K562 (cell line): Measurements from ENCODE around the gene NUDCD3. TPM values are rescaled to one million over a fixed set of nuclear protein-coding genes. Genes with fewer than 3 reads are reported as not detected.

Experiments
- ATAC-seq: fragments of 200-7000 bp; cut with Tn5 transposase; 3 replicates; pipeline ENCODE4 v1.9.1; 2020; ENCODE audit warnings: moderate library complexity
- BruUV-seq: library from RNA; stranded (reverse); fragments of 400-500 nt; replicated peaks from 2 replicates; lab custom pipeline; 2021; lab: Mats Ljungman, UMichigan
- CTCF ChIA-PET: fragments of 300-600 bp; formaldehyde crosslinking; extraction: SDS; loops from one replicate; lab custom pipeline; 2021; ENCODE audit warnings: low intra/inter-chr PET ratio; lab: Yijun Ruan, JAX
- POLR2A ChIA-PET: fragments of 300-600, 350-650 bp; sonication (Branson Sonifier 250); formaldehyde crosslinking; extraction: SDS; loops from one replicate; lab custom pipeline; 2021; ENCODE audit warnings: antibody characterized with exemption, inconsistent platforms; lab: Yijun Ruan, JAX
- DNase-seq, 4 experiments: peaks; one replicate each; pipeline versions ENCODE4 v3.0.0 to v3.0.0-alpha.2; 2011 to 2018; ENCODE audit warnings: low spot score in 3 of 4, mixed read lengths in 3 of 4; ENCODE audit errors: extremely low read depth in 1 of 4
- FAIRE-seq: peaks from 2 replicates; lab custom pipeline; 2011; peaks lifted over from hg19 to GRCh38; lab: Jason Lieb, UNC
- H2AFZ ChIP-seq: 2 replicates; pipeline ENCODE4 v1.6.0; 2011; ENCODE audit warnings: low read depth, low read length, control low read depth, inconsistent platforms
- H3K27ac ChIP-seq: fragments of 200-600 bp; 3 replicates; pipeline ENCODE4 v1.8.0; 2011; ENCODE audit warnings: low read depth, mild to moderate bottlenecking, control low read depth, inconsistent platforms, low read length, moderate library complexity, mixed read lengths; ENCODE audit errors: extremely low read depth
- H3K27me3 ChIP-seq, 2 experiments: fragments of 300-600 bp in 1 of 2; 2 replicates in 1 of 2; 3 replicates in 1 of 2; pipeline versions ENCODE4 v1.6.0 to v1.8.0; 2011; ENCODE audit warnings: inconsistent platforms in 2 of 2, low read length in 2 of 2, mild to moderate bottlenecking in 1 of 2, mixed read lengths in 1 of 2, moderate library complexity in 1 of 2; ENCODE audit not compliant: control insufficient read depth in 2 of 2, insufficient read depth in 2 of 2
- H3K36me3 ChIP-seq: fragments of 300-600 bp; 3 replicates; pipeline ENCODE4 v1.8.0; 2011; ENCODE audit warnings: mild to moderate bottlenecking, low read length, inconsistent platforms; ENCODE audit not compliant: control insufficient read depth, insufficient read depth
- H3K4me1 ChIP-seq, 2 experiments: fragments of 200-600 bp in 1 of 2; replicated peaks in 1 of 2; 2 replicates in 1 of 2; 3 replicates in 1 of 2; pipeline versions ENCODE4 v1.5.1 to v1.8.0; 2011; ENCODE audit warnings: inconsistent platforms in 2 of 2, low read length in 2 of 2, mild to moderate bottlenecking in 1 of 2, mixed read lengths in 1 of 2, moderate library complexity in 1 of 2; ENCODE audit not compliant: control insufficient read depth in 2 of 2, insufficient read depth in 2 of 2
- H3K4me2 ChIP-seq: 2 replicates; pipeline ENCODE4 v1.6.1; 2011; ENCODE audit warnings: low read length, control low read depth, inconsistent platforms, mixed read lengths; ENCODE audit not compliant: insufficient read depth
- H3K4me3 ChIP-seq: fragments of 200-600 bp; sonication (generic), shearing (Covaris generic); 2 replicates; pipeline ENCODE4 v1.5.1; 2016; ENCODE audit warnings: control low read depth, inconsistent platforms
- H3K79me2 ChIP-seq: fragments of 200-600 bp; 3 replicates; pipeline ENCODE4 v1.8.0; 2011; ENCODE audit warnings: low read length, inconsistent platforms; ENCODE audit not compliant: control insufficient read depth, insufficient read depth
- H3K9ac ChIP-seq, 2 experiments: 2 replicates each; pipeline versions ENCODE4 v1.6.0 to v1.6.1; 2011; ENCODE audit warnings: low read depth in 2 of 2, low read length in 2 of 2, control low read depth in 1 of 2, inconsistent platforms in 1 of 2, mild to moderate bottlenecking in 1 of 2, mixed read lengths in 1 of 2; ENCODE audit not compliant: insufficient read depth in 1 of 2
- H3K9me1 ChIP-seq: one replicate; pipeline ENCODE4 v1.6.0; 2011; ENCODE audit warnings: inconsistent platforms, mild to moderate bottlenecking, low read length, moderate library complexity; ENCODE audit not compliant: control insufficient read depth, insufficient read depth
- H3K9me3 ChIP-seq: replicated peaks from 2 replicates; pipeline ENCODE4 v1.5.1; 2011; ENCODE audit warnings: low read depth, low read length, inconsistent platforms; ENCODE audit not compliant: control insufficient read depth, insufficient read depth
- H4K20me1 ChIP-seq: replicated peaks from 2 replicates; pipeline ENCODE4 v1.6.1; 2011; ENCODE audit warnings: low read length, inconsistent platforms, mixed read lengths; ENCODE audit not compliant: control insufficient read depth, insufficient read depth
- MAFK ChIP-seq: IDR thresholded peaks from 2 replicates; pipeline ENCODE4 v1.6.1; 2011; ENCODE audit warnings: low read length, improper control_type of control experiment
- NCOA6 ChIP-seq: fragments of 450-650 bp; IDR thresholded peaks from 2 replicates; pipeline ENCODE4 v1.6.1; 2017; ENCODE audit warnings: mild to moderate bottlenecking
- POLR3G ChIP-seq: IDR thresholded peaks from 2 replicates; pipeline ENCODE4 v1.6.1; 2011; ENCODE audit not compliant: insufficient read length, insufficient replicate concordance; ENCODE audit errors: extremely low read depth
- RNF2 ChIP-seq: sonication (generic); IDR thresholded peaks from 2 replicates; pipeline ENCODE4 v1.6.1; 2016
- SNRNP70 ChIP-seq: fragments of 200-400 bp; formaldehyde crosslinking; optimal IDR thresholded peaks from 2 replicates; pipeline ENCODE3; 2017; ENCODE audit warnings: low read depth, low read length
- SP2 ChIP-seq: IDR thresholded peaks from 2 replicates; pipeline ENCODE4 v1.6.1; 2011; ENCODE audit warnings: mild to moderate bottlenecking, low read depth, low read length, moderate library complexity; ENCODE audit not compliant: poor library complexity, severe bottlenecking; ENCODE audit errors: extremely low read depth
- U2AF1 ChIP-seq: fragments of 200-400 bp; formaldehyde crosslinking; optimal IDR thresholded peaks from 2 replicates; pipeline ENCODE3; 2017; ENCODE audit warnings: mild to moderate bottlenecking, low read depth, low read length, moderate library complexity
- ZNF282 ChIP-seq: sonication (generic); formaldehyde crosslinking; IDR thresholded peaks from 2 replicates; pipeline ENCODE4 v1.8.1; 2023; ENCODE audit warnings: missing genetic modification reagents
- ZNF436 ChIP-seq: fragments of 250-450, 450-650 bp; sonication (Bioruptor Pico); formaldehyde crosslinking; IDR thresholded peaks from 2 replicates; pipeline ENCODE4 v1.7.0; 2020; ENCODE audit warnings: mild to moderate bottlenecking
- WGBS: fragments of 100-300 bp; shearing (Covaris generic); methylation state at CpG from one replicate; pipeline ENCODE4 v1.1.6; 2016; ENCODE audit warnings: low coverage, mixed read lengths; ENCODE audit not compliant: insufficient coverage; ENCODE audit errors: missing lambda C conversion rate; 5-methylcytosine and 5-hydroxymethylcytosine counted together
- in situ Hi-C: fragments of 300-500 bp; cut with MboI; formaldehyde crosslinking; loops from 4 replicates; pipeline ENCODE4 v1.15.0; 2018; ENCODE audit warnings: inconsistent platforms, mixed read lengths
- intact Hi-C: fragments of 100-400 bp; cut with micrococcal nuclease; formaldehyde crosslinking; loops from 2 replicates; pipeline ENCODE4 v1.14.2; 2022
- polyA plus RNA-seq, 8 experiments: library from polyadenylated mRNA; depleted of rRNA in 4 of 8; stranded (reverse) in 5 of 8; unstranded in 3 of 8; fragments of >200 nt; fragmentation: Nextera tagmentation in 2 of 8; fragmentation: Illumina TruSeq in 1 of 8; extraction: Ambion mirVana in 2 of 8; extraction: Trizol in 1 of 8; gene quantifications; 2 replicates each; pipeline versions ENCODE4 v1.2.1 to v1.2.3, GENCODE V29; 2011 to 2014; ENCODE audit warnings: inconsistent platforms in 1 of 8, missing spikeins in 1 of 8
- total RNA-seq, 7 experiments: library from RNA; depleted of rRNA in 6 of 7; stranded (reverse); fragments of >200 nt in 6 of 7; fragmentation: Illumina TruSeq in 2 of 7; extraction: Trizol in 2 of 7; gene quantifications; 2 replicates each; pipeline versions ENCODE4 v1.2.1 to v1.2.3, GENCODE V29; 2011 to 2021; ENCODE audit warnings: low replicate concordance in 1 of 7
- TF ChIP-seq, protein P1 (sequence below), 2 experiments: fragments of 250-450 bp in 1 of 2; fragments of 450-650 bp in 1 of 2; sonication (Bioruptor Pico) in 1 of 2; IDR thresholded peaks; 2 replicates each; pipeline versions ENCODE4 v1.6.1 to v1.8.0; 2016 to 2021; ENCODE audit warnings: mild to moderate bottlenecking in 2 of 2, moderate library complexity in 2 of 2, missing compliant biosample characterization in 1 of 2, missing genetic modification characterization in 1 of 2
- TF ChIP-seq, protein P2 (sequence below): sonication (generic); formaldehyde crosslinking; IDR thresholded peaks from 2 replicates; pipeline ENCODE4 v1.8.0; 2022; ENCODE audit warnings: mild to moderate bottlenecking, missing genetic modification reagents

The NUDCD3 gene
- total and polyA plus RNA-seq, 9 of the 15 experiments (the other 6 are each of a cell fraction or from before 2014, with no cell fraction given): 24.8 to 64.2 (median 42.6) TPM

DNA sequence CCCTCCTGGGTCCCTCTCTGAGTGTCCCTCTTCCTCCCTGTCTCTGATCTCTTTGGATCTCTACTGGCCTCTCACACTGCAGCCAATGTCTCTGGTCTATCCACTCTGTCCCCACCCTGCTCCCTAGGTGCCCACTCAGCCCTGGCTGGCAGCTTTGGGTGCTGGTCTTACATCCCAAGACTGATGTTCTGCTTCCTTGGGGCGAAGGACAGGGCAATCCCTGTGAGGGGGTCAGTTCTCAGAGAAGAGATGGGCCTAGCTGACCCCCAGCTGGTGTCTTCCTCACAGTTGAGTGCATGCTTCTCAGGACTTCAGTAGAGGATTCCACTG lies 113.4 kb downstream of the NUDCD3 start:
- POLR2A ChIA-PET: interaction anchor here (2.8 kb wide), 1 partner anchor 9 kb away, joined by 12 read pairs; no protein-coding TSS in a partner anchor

More for the DNA sequence above, 113.4 kb downstream of the NUDCD3 start:
- Histone ChIP-seq H3K4me2 (no peak overlapping the region), H3K9me3 (no peaks in the 10 kb centered on the region), H3K4me1 (peaks cover 3 to 4% of the 10 kb centered on the region in 2 experiments; a peak in 4 of 5 replicates), H3K27me3 (peaks cover 0 to 11% of the 10 kb centered on the region in 2 experiments; a peak in 2 of 5 replicates), H3K36me3 (no peaks in the 10 kb centered on the region), H3K4me3 (no peak overlapping the region), H3K9ac (no peak overlapping the region), H3K9me1 (peaks cover 8% of the 10 kb centered on the region), H3K79me2 (no peaks in the 10 kb centered on the region), H2AFZ (no peak overlapping the region)
- no TSS peak for BruUV-seq
- intact Hi-C loops: loop anchor here (10.0 kb wide), 1 partner anchor 98 kb away; no protein-coding TSS in a partner anchor
- in situ Hi-C loops: no loop called here
- 0% methylated on average over 1 of the region's 1 CpG for WGBS
- no peak for ATAC-seq
- FAIRE-seq: no peak
- CTCF ChIA-PET: no interaction called here
- DNase-seq: no peak
- no peak for TF ChIP-seq NCOA6
- TF ChIP-seq ZNF282: no peak
- TF ChIP-seq, protein P1, sequence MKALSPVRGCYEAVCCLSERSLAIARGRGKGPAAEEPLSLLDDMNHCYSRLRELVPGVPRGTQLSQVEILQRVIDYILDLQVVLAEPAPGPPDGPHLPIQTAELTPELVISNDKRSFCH (CRISPR knock-in tag; IDR thresholded peaks at IDR 0.05): no peak
- TF ChIP-seq, protein P1 (tag; IDR thresholded peaks at IDR 0.05): no peak
- TF ChIP-seq, protein P2, sequence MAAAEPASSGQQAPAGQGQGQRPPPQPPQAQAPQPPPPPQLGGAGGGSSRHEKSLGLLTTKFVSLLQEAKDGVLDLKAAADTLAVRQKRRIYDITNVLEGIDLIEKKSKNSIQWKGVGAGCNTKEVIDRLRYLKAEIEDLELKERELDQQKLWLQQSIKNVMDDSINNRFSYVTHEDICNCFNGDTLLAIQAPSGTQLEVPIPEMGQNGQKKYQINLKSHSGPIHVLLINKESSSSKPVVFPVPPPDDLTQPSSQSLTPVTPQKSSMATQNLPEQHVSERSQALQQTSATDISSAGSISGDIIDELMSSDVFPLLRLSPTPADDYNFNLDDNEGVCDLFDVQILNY: no peak
- TF ChIP-seq POLR3G: no peak
- no peak for TF ChIP-seq SP2
- TF ChIP-seq SNRNP70: no peak
- TF ChIP-seq U2AF1: no peak
- TF ChIP-seq RNF2: no peak
- no peak for TF ChIP-seq ZNF436 (CRISPR knock-in tag)
- no peak for TF ChIP-seq MAFK
- TF ChIP-seq, all 486 proteins: peak for 0
- Histone ChIP-seq H4K20me1 (peaks cover 4% of the 10 kb centered on the region; the same call in 1 of the 2 replicates), H3K27ac (no peak overlapping the region)
